ENCODE measurements around the gene MED12L. TPM values are rescaled to one million over a fixed set of nuclear protein-coding genes. Genes with fewer than 3 reads are reported as not detected.

The MED12L gene
- total and polyA plus RNA-seq, 10 of the 15 experiments (the other 5 are each of a cell fraction or from before 2014, with no cell fraction given) = 0.01 to 0.06 (median 0.03) TPM; not detected in 2

DNA sequence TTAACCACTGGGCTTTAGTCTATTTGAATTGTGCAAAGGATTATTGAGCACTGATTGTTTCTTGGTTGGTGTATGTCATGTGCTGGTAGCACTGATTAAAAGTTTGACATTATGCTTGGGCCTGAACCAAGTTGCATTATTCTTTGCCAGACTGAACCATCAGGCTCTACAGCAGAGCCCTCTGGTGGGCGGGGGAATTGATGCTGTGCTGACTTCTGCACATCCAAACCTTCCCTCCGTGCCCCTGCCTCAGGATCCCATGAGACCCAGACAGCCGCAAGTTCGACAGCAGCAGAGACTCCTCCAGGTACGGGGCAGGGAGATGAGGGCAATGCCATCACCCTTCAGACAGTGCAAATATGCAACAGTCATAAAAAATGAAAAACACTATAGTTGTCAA is 327.5 kb downstream of the MED12L start:
- DNase-seq (ENCODE audit: low read depth, low spot score) (no peak), FAIRE-seq (no peak), ATAC-seq (no peak)
- Histone ChIP-seq H3K79me2 (ENCODE audit: control insufficient read depth, insufficient read depth, low read length) (no peaks in the 10 kb centered on the region), H3K4me1 (ENCODE audit: control insufficient read depth, insufficient read depth, low read length) (no peaks in the 10 kb centered on the region), H3K4me3 (no peak overlapping the region), H4K20me1 (ENCODE audit: control insufficient read depth, insufficient read depth) (no peaks in the 10 kb centered on the region), H3K27ac (ENCODE audit: control insufficient read depth, insufficient read depth) (no peak overlapping the region), H3K9ac (ENCODE audit: control insufficient read depth, insufficient read depth, low read length) (no peak overlapping the region), H3K36me3 (ENCODE audit: control insufficient read depth in 2 of 2, insufficient read depth in 2 of 2, low read length in 1 of 2) (no peaks in the 10 kb centered on the region), H2AFZ (ENCODE audit: control insufficient read depth, low read depth, low read length) (no peak overlapping the region), H3K4me2 (ENCODE audit: control insufficient read depth, insufficient read depth) (no peak overlapping the region), H3K9me3 (replicated peaks; ENCODE audit: control insufficient read depth, insufficient read depth, low read length) (no peaks in the 10 kb centered on the region; the same call in 2 of the 3 replicates), H3K27me3 (replicated peaks in 1 of 2; ENCODE audit: control insufficient read depth in 2 of 2, insufficient read depth in 2 of 2, low read length in 1 of 2) (no peaks in the 10 kb centered on the region; a peak in 2 of 4 replicates)
- 27% methylated on average over 5 of the region's 5 CpGs for WGBS (ENCODE audit: insufficient coverage, insufficient replicate concordance, low lambda C conversion rate, missing lambda C conversion rate)
- in situ Hi-C loops (cut with MboI) (no loop called here), intact Hi-C loops (cut with micrococcal nuclease; ENCODE audit: unreplicated experiment) (no loop called here)
- TF ChIP-seq POU2F2 (IDR thresholded peaks at IDR 0.05; ENCODE audit: borderline replicate concordance, low read depth, low read length) = no peak
- TF ChIP-seq, protein P1, sequence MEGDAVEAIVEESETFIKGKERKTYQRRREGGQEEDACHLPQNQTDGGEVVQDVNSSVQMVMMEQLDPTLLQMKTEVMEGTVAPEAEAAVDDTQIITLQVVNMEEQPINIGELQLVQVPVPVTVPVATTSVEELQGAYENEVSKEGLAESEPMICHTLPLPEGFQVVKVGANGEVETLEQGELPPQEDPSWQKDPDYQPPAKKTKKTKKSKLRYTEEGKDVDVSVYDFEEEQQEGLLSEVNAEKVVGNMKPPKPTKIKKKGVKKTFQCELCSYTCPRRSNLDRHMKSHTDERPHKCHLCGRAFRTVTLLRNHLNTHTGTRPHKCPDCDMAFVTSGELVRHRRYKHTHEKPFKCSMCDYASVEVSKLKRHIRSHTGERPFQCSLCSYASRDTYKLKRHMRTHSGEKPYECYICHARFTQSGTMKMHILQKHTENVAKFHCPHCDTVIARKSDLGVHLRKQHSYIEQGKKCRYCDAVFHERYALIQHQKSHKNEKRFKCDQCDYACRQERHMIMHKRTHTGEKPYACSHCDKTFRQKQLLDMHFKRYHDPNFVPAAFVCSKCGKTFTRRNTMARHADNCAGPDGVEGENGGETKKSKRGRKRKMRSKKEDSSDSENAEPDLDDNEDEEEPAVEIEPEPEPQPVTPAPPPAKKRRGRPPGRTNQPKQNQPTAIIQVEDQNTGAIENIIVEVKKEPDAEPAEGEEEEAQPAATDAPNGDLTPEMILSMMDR (IDR thresholded peaks at IDR 0.05 in 2 of 3, conservative IDR thresholded peaks at IDR 0.05 in 1 of 3; ENCODE audit: control insufficient read depth in 2 of 3, extremely low read depth in 1 of 3, insufficient read depth in 1 of 3, low read depth in 3 of 3, low read length in 3 of 3) = peak in 2 of 3 experiments; percentile 9 to 23; a peak in 1 of 6 replicates
- POLR2A ChIA-PET = no interaction called here
- SMC1A ChIA-PET (ENCODE audit: uncharacterized antibody, unreplicated experiment) = interaction anchor here (1.1 kb wide), 1 partner anchor 33 kb away, joined by 7 read pairs; no protein-coding TSS in a partner anchor
- CTCF ChIA-PET = interaction anchor here (1.7 kb wide), 1 partner anchor 14 kb away, joined by 5 read pairs; no protein-coding TSS in a partner anchor
- no TSS peak for BruUV-seq (replicated peaks)
- RAD21 ChIA-PET (ENCODE audit: unreplicated experiment) = no interaction called here

DNA sequence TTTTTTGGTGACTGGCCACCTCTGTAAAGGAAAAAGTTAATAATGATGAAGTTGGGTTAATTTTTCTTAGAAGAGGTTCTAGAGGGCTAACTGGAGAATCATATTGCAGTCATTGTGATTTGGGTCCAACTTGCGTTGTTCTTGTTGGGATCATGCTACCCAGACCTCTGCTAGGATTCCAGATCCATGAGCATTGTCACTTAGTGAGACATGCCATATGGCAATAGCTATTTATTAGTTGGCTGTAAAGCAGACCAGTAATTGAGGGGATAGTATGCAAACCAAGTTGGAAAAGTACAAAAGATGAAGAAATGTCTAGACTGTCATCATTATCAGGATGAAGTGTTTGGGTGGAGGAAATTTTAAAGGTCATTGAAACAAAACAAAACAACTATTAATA is 329.8 kb downstream of the MED12L start:
- in situ Hi-C loops (cut with MboI) (no loop called here), intact Hi-C loops (cut with micrococcal nuclease; ENCODE audit: unreplicated experiment) (no loop called here)
- ChIA-PET RAD21 (ENCODE audit: unreplicated experiment) (no interaction called here), SMC1A (ENCODE audit: uncharacterized antibody, unreplicated experiment) (no interaction called here), CTCF (interaction anchor here (0.7 kb wide), 1 partner anchor 462 kb away, joined by 6 read pairs; no protein-coding TSS in a partner anchor), POLR2A (no interaction called here)
- Histone ChIP-seq H3K4me3 (no peak overlapping the region), H3K4me2 (ENCODE audit: control insufficient read depth, insufficient read depth) (no peak overlapping the region), H3K79me2 (ENCODE audit: control insufficient read depth, insufficient read depth, low read length) (no peaks in the 10 kb centered on the region), H3K9ac (ENCODE audit: control insufficient read depth, insufficient read depth, low read length) (no peak overlapping the region), H3K9me3 (replicated peaks; ENCODE audit: control insufficient read depth, insufficient read depth, low read length) (no peaks in the 10 kb centered on the region; the same call in 2 of the 3 replicates), H4K20me1 (ENCODE audit: control insufficient read depth, insufficient read depth) (no peaks in the 10 kb centered on the region), H3K36me3 (ENCODE audit: control insufficient read depth in 2 of 2, insufficient read depth in 2 of 2, low read length in 1 of 2) (no peaks in the 10 kb centered on the region), H3K27me3 (replicated peaks in 1 of 2; ENCODE audit: control insufficient read depth in 2 of 2, insufficient read depth in 2 of 2, low read length in 1 of 2) (no peaks in the 10 kb centered on the region; a peak in 2 of 4 replicates), H3K27ac (ENCODE audit: control insufficient read depth, insufficient read depth) (no peak overlapping the region), H3K4me1 (ENCODE audit: control insufficient read depth, insufficient read depth, low read length) (no peaks in the 10 kb centered on the region), H2AFZ (ENCODE audit: control insufficient read depth, low read depth, low read length) (no peak overlapping the region)
- DNase-seq (ENCODE audit: low read depth, low spot score) (no peak), FAIRE-seq (no peak), ATAC-seq (no peak)
- WGBS (ENCODE audit: insufficient coverage, insufficient replicate concordance, low lambda C conversion rate, missing lambda C conversion rate) = 35% methylated on average over 1 of the region's 1 CpG
- TF ChIP-seq HDAC2 (IDR thresholded peaks at IDR 0.05) (no peak), CBFB (IDR thresholded peaks at IDR 0.05; ENCODE audit: low read depth) (no peak), RAD51 (IDR thresholded peaks at IDR 0.05) (no peak), POLR2AphosphoS5 (IDR thresholded peaks at IDR 0.05; ENCODE audit: low read length) (no peak), POU2F2 (IDR thresholded peaks at IDR 0.05; ENCODE audit: borderline replicate concordance, low read depth, low read length) (no peak), SIX5 (IDR thresholded peaks at IDR 0.05; ENCODE audit: low read depth, low read length, severe bottlenecking) (no peak), SMAD5 (IDR thresholded peaks at IDR 0.05; ENCODE audit: low read depth) (no peak), HDGF (IDR thresholded peaks at IDR 0.05) (no peak), DPF2 (IDR thresholded peaks at IDR 0.05) (no peak)
- TF ChIP-seq, protein P2, sequence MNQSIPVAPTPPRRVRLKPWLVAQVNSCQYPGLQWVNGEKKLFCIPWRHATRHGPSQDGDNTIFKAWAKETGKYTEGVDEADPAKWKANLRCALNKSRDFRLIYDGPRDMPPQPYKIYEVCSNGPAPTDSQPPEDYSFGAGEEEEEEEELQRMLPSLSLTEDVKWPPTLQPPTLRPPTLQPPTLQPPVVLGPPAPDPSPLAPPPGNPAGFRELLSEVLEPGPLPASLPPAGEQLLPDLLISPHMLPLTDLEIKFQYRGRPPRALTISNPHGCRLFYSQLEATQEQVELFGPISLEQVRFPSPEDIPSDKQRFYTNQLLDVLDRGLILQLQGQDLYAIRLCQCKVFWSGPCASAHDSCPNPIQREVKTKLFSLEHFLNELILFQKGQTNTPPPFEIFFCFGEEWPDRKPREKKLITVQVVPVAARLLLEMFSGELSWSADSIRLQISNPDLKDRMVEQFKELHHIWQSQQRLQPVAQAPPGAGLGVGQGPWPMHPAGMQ (IDR thresholded peaks at IDR 0.05; ENCODE audit: borderline replicate concordance) = no peak
- TF ChIP-seq, protein P3, sequence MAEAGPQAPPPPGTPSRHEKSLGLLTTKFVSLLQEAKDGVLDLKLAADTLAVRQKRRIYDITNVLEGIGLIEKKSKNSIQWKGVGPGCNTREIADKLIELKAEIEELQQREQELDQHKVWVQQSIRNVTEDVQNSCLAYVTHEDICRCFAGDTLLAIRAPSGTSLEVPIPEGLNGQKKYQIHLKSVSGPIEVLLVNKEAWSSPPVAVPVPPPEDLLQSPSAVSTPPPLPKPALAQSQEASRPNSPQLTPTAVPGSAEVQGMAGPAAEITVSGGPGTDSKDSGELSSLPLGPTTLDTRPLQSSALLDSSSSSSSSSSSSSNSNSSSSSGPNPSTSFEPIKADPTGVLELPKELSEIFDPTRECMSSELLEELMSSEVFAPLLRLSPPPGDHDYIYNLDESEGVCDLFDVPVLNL (IDR thresholded peaks at IDR 0.05; ENCODE audit: low read depth, low read length) = no peak
- BruUV-seq (replicated peaks) = no TSS peak

Data from GM12878 (cell line).